Ramos (cell line): ENCODE measurements around the gene TFCP2L1.

ENCODE experiments used
- in situ Hi-C: fragments of 300-500 bp; cut with MboI; formaldehyde crosslinking; loops from one replicate; pipeline ENCODE4 v1.14.3; 2022; ENCODE audit warnings: low sequenced_read_pairs; ENCODE audit not compliant: unreplicated experiment

Gene TFCP2L1

GRCh38 chr2:121201796-121202195, 83.2 kb downstream of the TFCP2L1 start:
- in situ Hi-C loops = no loop called here

GRCh38 chr2:121200419-121201315, 84.3 kb downstream of the TFCP2L1 start:
- in situ Hi-C loops = no loop called here

GRCh38 chr2:121200011-121200347, 85.0 kb downstream of the TFCP2L1 start:
- in situ Hi-C loops = no loop called here

GRCh38 chr2:121199281-121200010, 85.6 kb downstream of the TFCP2L1 start:
- in situ Hi-C loops = no loop called here

- in situ Hi-C loops = no loop called here
Measured at GRCh38 chr2:121197369-121198091, 87.5 kb downstream of the TFCP2L1 start.

- in situ Hi-C loops = no loop called here
Measured at GRCh38 chr2:121196849-121197155, 88.2 kb downstream of the TFCP2L1 start.

GRCh38 chr2:121196132-121196848, 88.7 kb downstream of the TFCP2L1 start:
- in situ Hi-C loops = no loop called here

GRCh38 chr2:121195036-121195435, 90.0 kb downstream of the TFCP2L1 start:
- in situ Hi-C loops = no loop called here

GRCh38 chr2:121194626-121195025, 90.4 kb downstream of the TFCP2L1 start:
- in situ Hi-C loops = no loop called here

GRCh38 chr2:121193185-121193584, 91.8 kb downstream of the TFCP2L1 start:
- in situ Hi-C loops = no loop called here

- in situ Hi-C loops = no loop called here
Measured at GRCh38 chr2:121192576-121192975, 92.4 kb downstream of the TFCP2L1 start.

GRCh38 chr2:121191191-121192170, 93.5 kb downstream of the TFCP2L1 start:
- in situ Hi-C loops = no loop called here

- in situ Hi-C loops = no loop called here
Measured at GRCh38 chr2:121189661-121190381, 95.2 kb downstream of the TFCP2L1 start.

GRCh38 chr2:121189011-121189410, 96.0 kb downstream of the TFCP2L1 start:
- in situ Hi-C loops = no loop called here

GRCh38 chr2:121187982-121188411, 97.0 kb downstream of the TFCP2L1 start:
- in situ Hi-C loops = no loop called here

GRCh38 chr2:121187351-121187981, 97.5 kb downstream of the TFCP2L1 start:
- in situ Hi-C loops = no loop called here

GRCh38 chr2:121186261-121186660, 98.7 kb downstream of the TFCP2L1 start:
- in situ Hi-C loops = no loop called here

GRCh38 chr2:121185571-121186074, 99.4 kb downstream of the TFCP2L1 start:
- in situ Hi-C loops = no loop called here
